HEK293 (cell line): Measurements from ENCODE around the gene TRIP11.

ENCODE experiments used
- CTCF ChIA-PET: fragments of 350-600 bp; formaldehyde crosslinking; extraction: SDS; loops from one replicate; lab custom pipeline; 2021; ENCODE audit warnings: antibody characterized with exemption; lab: Yijun Ruan, JAX
- POLR2A ChIA-PET: fragments of 300-600 bp; formaldehyde crosslinking; extraction: SDS; loops from one replicate; lab custom pipeline; 2020; ENCODE audit warnings: antibody characterized with exemption, inconsistent platforms; lab: Yijun Ruan, JAX
- H3K27ac ChIP-seq: fragments of 200-500 bp; sonication (Bioruptor generic); 2 replicates; pipeline ENCODE4 v1.5.1; 2014; ENCODE audit warnings: low read depth, low read length, control low read depth, inconsistent platforms; ENCODE audit errors: extremely low read depth
- H3K36me3 ChIP-seq, 2 experiments: fragments of 200-500 bp in 1 of 2; sonication (Bioruptor generic) in 1 of 2; 1 replicate in 1 of 2; 2 replicates in 1 of 2; pipeline ENCODE4 v1.5.1; 2014 to 2017; ENCODE audit warnings: inconsistent platforms in 2 of 2, low read length in 2 of 2; ENCODE audit not compliant: control insufficient read depth in 2 of 2, insufficient read depth in 1 of 2
- H3K4me1 ChIP-seq: fragments of 200-500 bp; sonication (Bioruptor generic); 2 replicates; pipeline ENCODE4 v1.5.1; 2014; ENCODE audit warnings: mild to moderate bottlenecking, low read length, inconsistent platforms; ENCODE audit not compliant: control insufficient read depth, insufficient read depth
- H3K4me3 ChIP-seq: 2 replicates; pipeline ENCODE4 v1.5.1; 2011; ENCODE audit warnings: low read depth, mild to moderate bottlenecking, control low read depth, low read length, moderate library complexity
- H3K9me3 ChIP-seq: fragments of 200-500 bp; sonication (Bioruptor generic); 2 replicates; pipeline ENCODE4 v1.5.1; 2014; ENCODE audit warnings: low read depth, low read length, inconsistent platforms; ENCODE audit not compliant: control insufficient read depth, insufficient read depth
- BCL11B ChIP-seq: fragments of 450-650 bp; formaldehyde crosslinking; IDR thresholded peaks from 2 replicates; pipeline ENCODE4 v1.5.1; 2016; ENCODE audit warnings: low read depth, missing biosample characterization, missing genetic modification characterization
- FEZF1 ChIP-seq: fragments of 450-650 bp; formaldehyde crosslinking; IDR thresholded peaks from 2 replicates; pipeline ENCODE4 v1.5.1; 2016; ENCODE audit warnings: missing biosample characterization, missing genetic modification characterization
- GLIS1 ChIP-seq: fragments of 450-650 bp; formaldehyde crosslinking; IDR thresholded peaks from 2 replicates; pipeline ENCODE4 v1.5.1; 2016; ENCODE audit warnings: missing biosample characterization, missing genetic modification characterization
- HOXA7 ChIP-seq: sonication (generic); formaldehyde crosslinking; IDR thresholded peaks from 2 replicates; pipeline ENCODE4 v1.8.1; 2022; ENCODE audit warnings: missing genetic modification reagents, borderline replicate concordance
- KLF10 ChIP-seq: fragments of 450-650 bp; IDR thresholded peaks from 2 replicates; pipeline ENCODE4 v1.5.1; 2018; ENCODE audit warnings: missing biosample characterization, mild to moderate bottlenecking, missing genetic modification characterization
- REPIN1 ChIP-seq: fragments of 450-650 bp; formaldehyde crosslinking; IDR thresholded peaks from 2 replicates; pipeline ENCODE4 v1.5.1; 2017; ENCODE audit warnings: missing biosample characterization, missing genetic modification characterization, low read depth
- ZBTB10 ChIP-seq: fragments of 450-650 bp; formaldehyde crosslinking; IDR thresholded peaks from 2 replicates; pipeline ENCODE4 v1.5.1; 2016; ENCODE audit warnings: missing biosample characterization, missing genetic modification characterization
- ZBTB7A ChIP-seq: fragments of 450-650 bp; formaldehyde crosslinking; IDR thresholded peaks from 2 replicates; pipeline ENCODE4 v1.5.1; 2016; ENCODE audit warnings: low read depth, missing biosample characterization, missing genetic modification characterization
- ZFHX2 ChIP-seq: fragments of 450-650 bp; formaldehyde crosslinking; conservative IDR thresholded peaks from 2 replicates; pipeline ENCODE4 v1.5.1; 2016; ENCODE audit warnings: missing biosample characterization, missing genetic modification characterization
- ZIC2 ChIP-seq: fragments of 450-650 bp; formaldehyde crosslinking; IDR thresholded peaks from 2 replicates; pipeline ENCODE4 v1.5.1; 2016; ENCODE audit warnings: missing biosample characterization, missing genetic modification characterization
- ZNF114 ChIP-seq: fragments of 450-650 bp; formaldehyde crosslinking; IDR thresholded peaks from 2 replicates; pipeline ENCODE4 v1.5.0; 2017; ENCODE audit warnings: missing biosample characterization, missing genetic modification characterization
- ZNF24 ChIP-seq: fragments of 450-650 bp; formaldehyde crosslinking; IDR thresholded peaks from 2 replicates; pipeline ENCODE4 v1.5.1; 2016; ENCODE audit warnings: missing biosample characterization, missing genetic modification characterization
- ZNF341 ChIP-seq: fragments of 450-650 bp; formaldehyde crosslinking; IDR thresholded peaks from 2 replicates; pipeline ENCODE4; 2016; ENCODE audit warnings: low read depth, missing biosample characterization, missing genetic modification characterization
- ZNF366 ChIP-seq: fragments of 450-650 bp; formaldehyde crosslinking; conservative IDR thresholded peaks from 2 replicates; pipeline ENCODE4 v1.5.1; 2016; ENCODE audit warnings: missing biosample characterization, missing genetic modification characterization
- ZNF37A ChIP-seq: fragments of 450-650 bp; IDR thresholded peaks from 2 replicates; pipeline ENCODE4 v1.5.1; 2018; ENCODE audit warnings: missing biosample characterization, missing genetic modification characterization
- ZNF394 ChIP-seq: fragments of 450-650 bp; formaldehyde crosslinking; IDR thresholded peaks from 2 replicates; pipeline ENCODE4 v1.5.1; 2016; ENCODE audit warnings: missing biosample characterization, missing genetic modification characterization, mild to moderate bottlenecking, moderate library complexity, borderline replicate concordance
- ZNF521 ChIP-seq: fragments of 450-650 bp; formaldehyde crosslinking; IDR thresholded peaks from 2 replicates; pipeline ENCODE4 v1.5.1; 2017; ENCODE audit warnings: missing biosample characterization, mild to moderate bottlenecking, missing genetic modification characterization
- ZNF560 ChIP-seq: fragments of 450-650 bp; formaldehyde crosslinking; IDR thresholded peaks from 2 replicates; pipeline ENCODE4 v1.5.1; 2017; ENCODE audit warnings: missing biosample characterization, missing genetic modification characterization, borderline replicate concordance
- ZNF677 ChIP-seq: fragments of 450-650 bp; IDR thresholded peaks from 2 replicates; pipeline ENCODE4 v1.5.0; 2018; ENCODE audit warnings: missing biosample characterization, mild to moderate bottlenecking, missing genetic modification characterization, moderate library complexity
- ZNF791 ChIP-seq: fragments of 450-650 bp; formaldehyde crosslinking; IDR thresholded peaks from 2 replicates; pipeline ENCODE4 v1.5.1; 2016; ENCODE audit warnings: missing biosample characterization, missing genetic modification characterization
- TF ChIP-seq, protein P1 (sequence below): fragments of 450-650 bp; formaldehyde crosslinking; IDR thresholded peaks from 2 replicates; pipeline ENCODE4 v1.5.1; 2016; ENCODE audit warnings: missing biosample characterization, missing genetic modification characterization
- TF ChIP-seq, protein P2 (sequence below): fragments of 450-650 bp; IDR thresholded peaks from 2 replicates; pipeline ENCODE4 v1.5.1; 2018; ENCODE audit warnings: missing biosample characterization, mild to moderate bottlenecking, missing genetic modification characterization
- TF ChIP-seq, protein P3 (sequence below): fragments of 450-650 bp; formaldehyde crosslinking; IDR thresholded peaks from 2 replicates; pipeline ENCODE4 v1.5.1; 2017; ENCODE audit warnings: missing biosample characterization, mild to moderate bottlenecking, missing genetic modification characterization, moderate library complexity

The TRIP11 gene

GRCh38 chr14:91942946-91943345 is 96.9 kb downstream of the TRIP11 start:
- TF ChIP-seq, protein P1, sequence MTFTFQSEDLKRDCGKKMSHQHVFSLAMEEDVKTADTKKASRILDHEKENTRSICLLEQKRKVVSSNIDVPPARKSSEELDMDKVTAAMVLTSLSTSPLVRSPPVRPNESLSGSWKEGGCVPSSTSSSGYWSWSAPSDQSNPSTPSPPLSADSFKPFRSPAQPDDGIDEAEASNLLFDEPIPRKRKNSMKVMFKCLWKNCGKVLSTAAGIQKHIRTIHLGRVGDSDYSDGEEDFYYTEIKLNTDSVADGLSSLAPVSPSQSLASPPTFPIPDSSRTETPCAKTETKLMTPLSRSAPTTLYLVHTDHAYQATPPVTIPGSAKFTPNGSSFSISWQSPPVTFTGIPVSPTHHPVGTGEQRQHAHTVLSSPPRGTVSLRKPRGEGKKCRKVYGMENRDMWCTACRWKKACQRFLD (tag by site-specific recombination): no peak
- peak; percentile 54 for TF ChIP-seq GLIS1
- Histone ChIP-seq H3K36me3 (peaks cover 0 to 5% of the 10 kb centered on the region in 2 experiments; a peak in 1 of 3 replicates), H3K27ac (no peak overlapping the region), H3K4me3 (no peak overlapping the region), H3K9me3 (no peaks in the 10 kb centered on the region), H3K4me1 (peaks cover 6% of the 10 kb centered on the region; the same call in 1 of the 2 replicates)
- ChIA-PET POLR2A (no interaction called here), CTCF (interaction anchor here (0.8 kb wide), 1 partner anchor 456 kb away, joined by 4 read pairs; no protein-coding TSS in a partner anchor)

GRCh38 chr14:91942128-91942527 is 97.7 kb downstream of the TRIP11 start:
- Histone ChIP-seq H3K4me3 (no peak overlapping the region), H3K4me1 (peaks cover 5% of the 10 kb centered on the region; the same call in 1 of the 2 replicates), H3K9me3 (no peaks in the 10 kb centered on the region), H3K36me3 (peaks cover 0 to 6% of the 10 kb centered on the region in 2 experiments; a peak in 1 of 3 replicates), H3K27ac (no peak overlapping the region)
- CTCF ChIA-PET: no interaction called here
- POLR2A ChIA-PET: interaction anchor here (0.6 kb wide), 1 partner anchor 25 kb away, joined by 4 read pairs; no protein-coding TSS in a partner anchor
- TF ChIP-seq ZFHX2: peak; percentile 44; the same call in 1 of the 2 replicates
- peak; percentile 15 for TF ChIP-seq ZIC2 (tag by site-specific recombination)
- no peak for TF ChIP-seq ZNF521 (tag by site-specific recombination)

GRCh38 chr14:91940209-91940608 is 99.7 kb downstream of the TRIP11 start:
- no peak for TF ChIP-seq KLF10
- TF ChIP-seq, protein P2, sequence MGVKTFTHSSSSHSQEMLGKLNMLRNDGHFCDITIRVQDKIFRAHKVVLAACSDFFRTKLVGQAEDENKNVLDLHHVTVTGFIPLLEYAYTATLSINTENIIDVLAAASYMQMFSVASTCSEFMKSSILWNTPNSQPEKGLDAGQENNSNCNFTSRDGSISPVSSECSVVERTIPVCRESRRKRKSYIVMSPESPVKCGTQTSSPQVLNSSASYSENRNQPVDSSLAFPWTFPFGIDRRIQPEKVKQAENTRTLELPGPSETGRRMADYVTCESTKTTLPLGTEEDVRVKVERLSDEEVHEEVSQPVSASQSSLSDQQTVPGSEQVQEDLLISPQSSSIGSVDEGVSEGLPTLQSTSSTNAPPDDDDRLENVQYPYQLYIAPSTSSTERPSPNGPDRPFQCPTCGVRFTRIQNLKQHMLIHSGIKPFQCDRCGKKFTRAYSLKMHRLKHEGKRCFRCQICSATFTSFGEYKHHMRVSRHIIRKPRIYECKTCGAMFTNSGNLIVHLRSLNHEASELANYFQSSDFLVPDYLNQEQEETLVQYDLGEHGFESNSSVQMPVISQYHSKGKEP (tag by site-specific recombination): no peak
- no peak for TF ChIP-seq HOXA7 (CRISPR knock-in tag)
- no peak for TF ChIP-seq REPIN1
- TF ChIP-seq BCL11B (tag by site-specific recombination): no peak
- TF ChIP-seq, protein P3, sequence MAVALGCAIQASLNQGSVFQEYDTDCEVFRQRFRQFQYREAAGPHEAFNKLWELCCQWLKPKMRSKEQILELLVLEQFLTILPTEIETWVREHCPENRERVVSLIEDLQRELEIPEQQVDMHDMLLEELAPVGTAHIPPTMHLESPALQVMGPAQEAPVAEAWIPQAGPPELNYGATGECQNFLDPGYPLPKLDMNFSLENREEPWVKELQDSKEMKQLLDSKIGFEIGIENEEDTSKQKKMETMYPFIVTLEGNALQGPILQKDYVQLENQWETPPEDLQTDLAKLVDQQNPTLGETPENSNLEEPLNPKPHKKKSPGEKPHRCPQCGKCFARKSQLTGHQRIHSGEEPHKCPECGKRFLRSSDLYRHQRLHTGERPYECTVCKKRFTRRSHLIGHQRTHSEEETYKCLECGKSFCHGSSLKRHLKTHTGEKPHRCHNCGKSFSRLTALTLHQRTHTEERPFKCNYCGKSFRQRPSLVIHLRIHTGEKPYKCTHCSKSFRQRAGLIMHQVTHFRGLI (tag by site-specific recombination): no peak
- TF ChIP-seq ZNF37A: no peak

DNA sequence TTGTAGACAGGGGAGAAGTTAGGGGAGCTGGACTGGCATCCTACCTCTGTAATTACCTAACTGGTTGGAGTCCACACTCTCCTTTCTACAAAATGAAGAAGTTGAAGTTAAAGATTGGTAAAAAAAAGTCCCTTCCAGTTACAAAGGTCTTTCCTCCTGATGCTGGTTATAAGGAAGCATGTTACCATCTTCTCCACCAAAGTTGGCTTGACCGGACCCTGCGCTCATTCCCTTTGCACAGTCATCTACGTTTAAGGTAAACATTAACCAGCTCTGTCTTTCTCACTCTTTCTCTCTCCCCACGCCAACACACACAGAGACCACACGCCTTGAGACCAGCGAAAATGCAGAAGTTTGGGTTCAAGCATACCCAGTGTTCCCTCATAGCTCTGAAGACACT is 104.3 kb downstream of the TRIP11 start:
- Histone ChIP-seq H3K4me1 (no peaks in the 10 kb centered on the region), H3K27ac (no peak overlapping the region), H3K36me3 (peaks cover 0 to 23% of the 10 kb centered on the region in 2 experiments; a peak in 1 of 3 replicates), H3K9me3 (no peaks in the 10 kb centered on the region), H3K4me3 (no peak overlapping the region)
- ChIA-PET CTCF (no interaction called here), POLR2A (no interaction called here)
- no peak for TF ChIP-seq ZBTB7A (tag by site-specific recombination)
- no peak for TF ChIP-seq ZNF341 (tag by site-specific recombination)
- no peak for TF ChIP-seq ZNF366 (tag by site-specific recombination)
- TF ChIP-seq FEZF1 (tag by site-specific recombination): no peak
- TF ChIP-seq ZNF394 (tag by site-specific recombination): no peak
- no peak for TF ChIP-seq ZNF114 (tag by site-specific recombination)
- no peak for TF ChIP-seq ZNF560 (tag by site-specific recombination)
- no peak for TF ChIP-seq ZBTB10 (tag by site-specific recombination)
- TF ChIP-seq ZNF791 (tag by site-specific recombination): no peak
- TF ChIP-seq ZNF677 (tag by site-specific recombination): no peak
- TF ChIP-seq ZNF24 (tag by site-specific recombination): no peak

More at GRCh38 chr14:91940209-91940608, 99.7 kb downstream of the TRIP11 start:
- ChIA-PET POLR2A (no interaction called here), CTCF (no interaction called here)
- Histone ChIP-seq H3K27ac (no peak overlapping the region), H3K4me1 (no peaks in the 10 kb centered on the region), H3K4me3 (no peak overlapping the region), H3K9me3 (no peaks in the 10 kb centered on the region), H3K36me3 (peaks cover 0 to 23% of the 10 kb centered on the region in 2 experiments; a peak in 1 of 3 replicates)
